Stomach (tissue), 9 donors: ENCODE data around the gene SCN7A. TPM values are rescaled to one million over a fixed set of nuclear protein-coding genes. Genes with fewer than 3 reads are reported as not detected.

Experiments used
- DNase-seq, 2 donors: peaks; one replicate each; pipeline versions ENCODE4 v3.0.0 to v3.0.0-alpha.2; 2013 to 2019
- H3K27ac ChIP-seq, 5 donors: fragments of 200-600 bp in 4 of 5; sonication (generic) in 4 of 5; one replicate each; pipeline ENCODE4 v1.5.1; 2013 to 2019; ENCODE audit warnings: mild to moderate bottlenecking in 1 of 5, moderate library complexity in 1 of 5
- H3K27me3 ChIP-seq, 3 donors: fragments of 200-600 bp; sonication (generic); one replicate each; pipeline ENCODE4 v1.5.1; 2017 to 2019; ENCODE audit warnings: mixed run types in 1 of 3
- H3K36me3 ChIP-seq, 4 donors: fragments of 200-600 bp; sonication (generic); 1 replicate in 3 of 4; 2 replicates in 1 of 4; pipeline ENCODE4 v1.5.1; 2016 to 2019
- H3K4me1 ChIP-seq, 4 donors: fragments of 200-600 bp; sonication (generic); one replicate each; pipeline ENCODE4 v1.5.1; 2016 to 2019
- H3K4me3 ChIP-seq, 4 donors: fragments of 200-600 bp; sonication (generic) in 3 of 4; one replicate each; pipeline ENCODE4 v1.5.1; 2016 to 2019; ENCODE audit warnings: mild to moderate bottlenecking in 1 of 4
- H3K9me3 ChIP-seq, 4 donors: fragments of 200-600 bp; sonication (generic); one replicate each; pipeline ENCODE4 v1.5.1; 2016 to 2019
- CTCF ChIP-seq, 7 experiments: fragments of 450-650 bp in 4 of 7; fragments of 200-600 bp in 3 of 7; sonication (generic) in 3 of 7; IDR thresholded peaks; one replicate each; pipeline ENCODE4 v1.5.1; 2016 to 2019; ENCODE audit warnings: antibody characterized with exemption in 7 of 7, control low read depth in 2 of 7, mild to moderate bottlenecking in 1 of 7
- EP300 ChIP-seq: sonication (generic); formaldehyde crosslinking; IDR thresholded peaks from one replicate; pipeline ENCODE4 v1.6.1; 2017; ENCODE audit warnings: antibody characterized with exemption
- POLR2A ChIP-seq, 4 donors: fragments of 450-650 bp; IDR thresholded peaks; one replicate each; pipeline ENCODE4 v1.6.1; 2016; ENCODE audit warnings: antibody characterized with exemption in 4 of 4, control low read depth in 2 of 4, mild to moderate bottlenecking in 1 of 4, moderate library complexity in 1 of 4
- POLR2AphosphoS5 ChIP-seq, 3 donors: sonication (generic); formaldehyde crosslinking; IDR thresholded peaks; one replicate each; pipeline ENCODE4 v1.6.1; 2016; ENCODE audit warnings: antibody characterized with exemption in 3 of 3
- WGBS, 5 donors: extraction: QIAGEN DNeasy Blood & Tissue Kit in 3 of 5; methylation state at CpG; one replicate each; pipeline versions ENCODE4 v1.1.5 to v1.1.7; 2013 to 2018; 5-methylcytosine and 5-hydroxymethylcytosine counted together
- intact Hi-C: fragments of 100-400 bp; cut with DNase I; formaldehyde crosslinking; loops from one replicate; pipeline ENCODE4 v1.15.1; 2023; ENCODE audit warnings: low total_unique reads
- polyA plus RNA-seq, 3 donors: library from polyadenylated mRNA; stranded (reverse); fragments of 200-250 nt; gene quantifications; one replicate each; pipeline ENCODE4 v1.2.3, GENCODE V29; 2013
- total RNA-seq, 5 donors: library from RNA; depleted of rRNA; stranded (reverse); fragments of >200 nt; gene quantifications; one replicate each; pipeline versions ENCODE4 v1.1.0 to v1.2.3, GENCODE V29; 2014 to 2016
- donor health status: healthy with polysubstance abuse.
- donor health status: Bipolar disorder and iron deficiency.
- donor health status: healthy.

Gene SCN7A
- total and polyA plus RNA-seq, 8 donors, result 0.19 to 148 (median 10.9) TPM

GRCh38 chr2:166451468-166451867 is 42.6 kb downstream of the SCN7A start:
- TF ChIP-seq CTCF (IDR thresholded peaks at IDR 0.05) (no peak), EP300 (no peak), POLR2AphosphoS5 (IDR thresholded peaks at IDR 0.05) (no peak), POLR2A (IDR thresholded peaks at IDR 0.05) (no peak)
- Histone ChIP-seq H3K4me3 (no peak overlapping the region), H3K4me1 (no peaks in the 10 kb centered on the region), H3K36me3 (no peaks in the 10 kb centered on the region), H3K27ac (no peak overlapping the region), H3K27me3 (no peaks in the 10 kb centered on the region), H3K9me3 (no peaks in the 10 kb centered on the region)
- intact Hi-C loops, result no loop called here
- DNase-seq, result no peak
- 62 to 90% (median 86%) methylated on average over 1 of the region's 1 CpG for WGBS, 5 donors

- intact Hi-C loops, result no loop called here
- Histone ChIP-seq H3K4me3 (no peak overlapping the region), H3K9me3 (no peaks in the 10 kb centered on the region), H3K36me3 (no peaks in the 10 kb centered on the region), H3K27me3 (no peaks in the 10 kb centered on the region), H3K27ac (no peak overlapping the region), H3K4me1 (no peaks in the 10 kb centered on the region)
- DNase-seq, result no peak
- 44 to 67% (median 60%) methylated on average over 1 of the region's 1 CpG for WGBS, 5 donors
- TF ChIP-seq EP300 (no peak), POLR2AphosphoS5 (IDR thresholded peaks at IDR 0.05) (no peak), POLR2A (IDR thresholded peaks at IDR 0.05) (no peak)
Observed at GRCh38 chr2:166449439-166449838, 44.6 kb downstream of the SCN7A start.

DNA sequence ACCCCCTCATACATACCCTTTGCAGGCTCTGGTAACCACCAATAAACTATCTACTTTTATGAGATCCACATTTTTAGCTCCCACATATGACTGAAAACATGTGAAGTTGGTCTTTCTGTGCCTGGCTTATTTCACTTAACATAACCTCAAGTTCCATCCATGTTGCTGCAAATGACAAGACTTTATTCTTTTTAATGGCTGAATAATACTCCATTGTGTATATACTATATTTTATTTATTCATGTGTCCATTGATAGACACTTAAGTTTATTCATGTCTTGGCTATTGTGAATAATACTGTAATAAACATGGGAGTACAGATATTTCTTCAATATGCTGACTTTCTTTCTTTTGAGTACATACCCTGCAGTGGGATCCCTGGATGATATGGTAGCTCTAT is 45.9 kb downstream of the SCN7A start:
- DNase-seq, result no peak
- H3K4me1 ChIP-seq, result no peaks in the 10 kb centered on the region
- H3K27me3 ChIP-seq, result no peaks in the 10 kb centered on the region
- intact Hi-C loops, result no loop called here
- H3K36me3 ChIP-seq, result no peaks in the 10 kb centered on the region
- no peaks in the 10 kb centered on the region for H3K9me3 ChIP-seq
- TF ChIP-seq EP300 (no peak), CTCF (IDR thresholded peaks at IDR 0.05) (no peak), POLR2AphosphoS5 (IDR thresholded peaks at IDR 0.05) (no peak), POLR2A (IDR thresholded peaks at IDR 0.05) (no peak)
- H3K4me3 ChIP-seq, result no peak overlapping the region
- no peak overlapping the region for H3K27ac ChIP-seq

GRCh38 chr2:166444306-166444705 is 49.7 kb downstream of the SCN7A start:
- TF ChIP-seq POLR2AphosphoS5 (IDR thresholded peaks at IDR 0.05) (no peak), CTCF (IDR thresholded peaks at IDR 0.05) (no peak), EP300 (no peak), POLR2A (IDR thresholded peaks at IDR 0.05) (no peak)
- no peak overlapping the region for H3K4me3 ChIP-seq
- H3K9me3 ChIP-seq, result no peaks in the 10 kb centered on the region
- no peaks in the 10 kb centered on the region for H3K4me1 ChIP-seq
- H3K27me3 ChIP-seq, result no peaks in the 10 kb centered on the region
- intact Hi-C loops, result no loop called here
- H3K36me3 ChIP-seq, result no peaks in the 10 kb centered on the region
- no peak overlapping the region for H3K27ac ChIP-seq
- DNase-seq, result no peak

GRCh38 chr2:166440313-166440712 is 53.7 kb downstream of the SCN7A start:
- no peak for TF ChIP-seq POLR2A (IDR thresholded peaks at IDR 0.05)
- TF ChIP-seq POLR2AphosphoS5 (IDR thresholded peaks at IDR 0.05), result no peak
- TF ChIP-seq EP300, result no peak
- TF ChIP-seq CTCF (IDR thresholded peaks at IDR 0.05), result no peak
- whole genome bisulfite sequencing, 5 donors, result 67 to 83% (median 71%) methylated on average over 3 of the region's 3 CpGs
- intact Hi-C loops, result no loop called here
- Histone ChIP-seq H3K4me1 (no peaks in the 10 kb centered on the region), H3K9me3 (no peaks in the 10 kb centered on the region), H3K4me3 (no peak overlapping the region), H3K36me3 (no peaks in the 10 kb centered on the region), H3K27me3 (no peaks in the 10 kb centered on the region), H3K27ac (no peak overlapping the region)
- no peak for DNase-seq
